ENCODE data around the gene ROR2.

- TF ChIP-seq, protein P1, sequence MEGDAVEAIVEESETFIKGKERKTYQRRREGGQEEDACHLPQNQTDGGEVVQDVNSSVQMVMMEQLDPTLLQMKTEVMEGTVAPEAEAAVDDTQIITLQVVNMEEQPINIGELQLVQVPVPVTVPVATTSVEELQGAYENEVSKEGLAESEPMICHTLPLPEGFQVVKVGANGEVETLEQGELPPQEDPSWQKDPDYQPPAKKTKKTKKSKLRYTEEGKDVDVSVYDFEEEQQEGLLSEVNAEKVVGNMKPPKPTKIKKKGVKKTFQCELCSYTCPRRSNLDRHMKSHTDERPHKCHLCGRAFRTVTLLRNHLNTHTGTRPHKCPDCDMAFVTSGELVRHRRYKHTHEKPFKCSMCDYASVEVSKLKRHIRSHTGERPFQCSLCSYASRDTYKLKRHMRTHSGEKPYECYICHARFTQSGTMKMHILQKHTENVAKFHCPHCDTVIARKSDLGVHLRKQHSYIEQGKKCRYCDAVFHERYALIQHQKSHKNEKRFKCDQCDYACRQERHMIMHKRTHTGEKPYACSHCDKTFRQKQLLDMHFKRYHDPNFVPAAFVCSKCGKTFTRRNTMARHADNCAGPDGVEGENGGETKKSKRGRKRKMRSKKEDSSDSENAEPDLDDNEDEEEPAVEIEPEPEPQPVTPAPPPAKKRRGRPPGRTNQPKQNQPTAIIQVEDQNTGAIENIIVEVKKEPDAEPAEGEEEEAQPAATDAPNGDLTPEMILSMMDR (IDR thresholded peaks at IDR 0.05; ENCODE audit: borderline replicate concordance, extremely low read depth, low read length, poor library complexity, severe bottlenecking): no peak
- TF ChIP-seq EZH2 (IDR thresholded peaks at IDR 0.05; ENCODE audit: borderline replicate concordance, low read depth, low read length, severe bottlenecking): no peak
Measured at GRCh38 chr9:91949392-91949945, 559 bp downstream of the ROR2 start.
